Neural cell (in vitro differentiated cells): ENCODE measurements around the gene LIX1L. TPM values are rescaled to one million over a fixed set of nuclear protein-coding genes. Genes with fewer than 3 reads are reported as not detected.

Experiments
- H2AFZ ChIP-seq: fragments of 200-600, 300-800 bp; sonication (generic), shearing (Covaris generic); 2 replicates; pipeline ENCODE4 v1.6.0; 2014; ENCODE audit warnings: low read depth, mild to moderate bottlenecking, antibody characterized with exemption, low read length, moderate library complexity
- H3F3A ChIP-seq: fragments of 200-600 bp; shearing (Covaris generic); 2 replicates; pipeline ENCODE4 v1.6.1; 2016; ENCODE audit warnings: mild to moderate bottlenecking, moderate library complexity, mixed read lengths, antibody characterized with exemption, low read length; ENCODE audit not compliant: insufficient read depth, poor library complexity, severe bottlenecking
- H3K27ac ChIP-seq: fragments of 200-600, 300-800 bp; sonication (generic), shearing (Covaris generic); 2 replicates; pipeline ENCODE4 v1.5.1; 2014; ENCODE audit warnings: mild to moderate bottlenecking, low read length, moderate library complexity
- H3K27me3 ChIP-seq: fragments of 300-800, 200-600 bp; sonication (generic), shearing (Covaris generic); 2 replicates; pipeline ENCODE4 v1.6.0; 2014; ENCODE audit warnings: mild to moderate bottlenecking, low read depth, low read length, moderate library complexity; ENCODE audit not compliant: insufficient read depth
- H3K36me3 ChIP-seq: fragments of 300-800, 200-600 bp; sonication (generic), shearing (Covaris generic); 2 replicates; pipeline ENCODE4 v1.5.1; 2014; ENCODE audit warnings: mild to moderate bottlenecking, antibody characterized with exemption, low read length, moderate library complexity; ENCODE audit not compliant: insufficient read depth
- H3K4me2 ChIP-seq: fragments of 300-800, 200-600 bp; sonication (generic), shearing (Covaris generic); 2 replicates; pipeline ENCODE4 v1.6.0; 2014; ENCODE audit warnings: mild to moderate bottlenecking, low read length
- H3K4me3 ChIP-seq: fragments of 300-800, 200-600 bp; sonication (generic), shearing (Covaris generic); 2 replicates; pipeline ENCODE4 v1.5.1; 2014; ENCODE audit warnings: mild to moderate bottlenecking, low read length, moderate library complexity
- H3K79me2 ChIP-seq: fragments of 200-600 bp; shearing (Covaris generic); replicated peaks from 2 replicates; pipeline ENCODE4 v1.6.0; 2014; ENCODE audit warnings: mild to moderate bottlenecking, low read length, moderate library complexity; ENCODE audit not compliant: insufficient read depth
- H3K9ac ChIP-seq: fragments of 300-800, 200-600 bp; sonication (generic), shearing (Covaris generic); 2 replicates; pipeline ENCODE4 v1.6.1; 2016; ENCODE audit warnings: mild to moderate bottlenecking, low read length, mixed read lengths
- H3K9me2 ChIP-seq: fragments of 200-600 bp; shearing (Covaris generic); 2 replicates; pipeline ENCODE4 v1.6.1; 2016; ENCODE audit warnings: mild to moderate bottlenecking, low read length, mixed read lengths; ENCODE audit not compliant: insufficient read depth
- H3K9me3 ChIP-seq: fragments of 200-600, 300-800 bp; sonication (generic), shearing (Covaris generic); 2 replicates; pipeline ENCODE4 v1.6.1; 2016; ENCODE audit warnings: mild to moderate bottlenecking, mixed run types, low read length, moderate library complexity, mixed read lengths
- H4K20me1 ChIP-seq: fragments of 200-600 bp; shearing (Covaris generic); 2 replicates; pipeline ENCODE4 v1.6.1; 2016; ENCODE audit warnings: mild to moderate bottlenecking, mixed run types; ENCODE audit not compliant: insufficient read depth
- EP300 ChIP-seq: fragments of 450-650 bp; conservative IDR thresholded peaks from 2 replicates; pipeline ENCODE4 v1.6.1; 2014; ENCODE audit warnings: antibody characterized with exemption, mild to moderate bottlenecking, moderate library complexity; ENCODE audit not compliant: poor library complexity, severe bottlenecking
- EZH2 ChIP-seq: fragments of 200-600, 300-800 bp; shearing (Covaris generic), sonication (generic); IDR thresholded peaks from 2 replicates; pipeline ENCODE4 v1.6.1; 2014; ENCODE audit warnings: antibody characterized with exemption, low read length, borderline replicate concordance, mild to moderate bottlenecking; ENCODE audit not compliant: insufficient read depth, poor library complexity, severe bottlenecking
- MXI1 ChIP-seq: fragments of 450-650 bp; conservative IDR thresholded peaks from 2 replicates; pipeline ENCODE4 v1.6.1; 2014; ENCODE audit warnings: antibody characterized with exemption, mild to moderate bottlenecking; ENCODE audit not compliant: poor library complexity, severe bottlenecking
- POLR2AphosphoS5 ChIP-seq: IDR thresholded peaks from 2 replicates; pipeline ENCODE4 v1.6.1; 2012
- RAD21 ChIP-seq: fragments of 450-650 bp; conservative IDR thresholded peaks from 2 replicates; pipeline ENCODE4 v1.6.1; 2014; ENCODE audit warnings: antibody characterized with exemption, mild to moderate bottlenecking, moderate library complexity
- REST ChIP-seq: IDR thresholded peaks from 2 replicates; pipeline ENCODE4 v1.6.1; 2012; ENCODE audit warnings: borderline replicate concordance
- SMC3 ChIP-seq: fragments of 450-650 bp; conservative IDR thresholded peaks from 2 replicates; pipeline ENCODE4 v1.6.1; 2014; ENCODE audit warnings: antibody characterized with exemption, mild to moderate bottlenecking, moderate library complexity; ENCODE audit not compliant: poor library complexity
- TAF1 ChIP-seq: IDR thresholded peaks from 2 replicates; pipeline ENCODE4 v1.6.1; 2012; ENCODE audit warnings: low read depth
- polyA plus RNA-seq: library from polyadenylated mRNA; depleted of rRNA; stranded (reverse); fragments of >200 nt; gene quantifications from 2 replicates; pipeline ENCODE4 v1.2.3, GENCODE V29; 2014
- TF ChIP-seq, protein P1 (sequence below): fragments of 450-650 bp; IDR thresholded peaks from 2 replicates; pipeline ENCODE4 v1.5.1; 2014; ENCODE audit warnings: antibody characterized with exemption, mild to moderate bottlenecking, moderate library complexity; ENCODE audit not compliant: poor library complexity, severe bottlenecking

LIX1L gene
- polyA plus RNA-seq, 1 donor from 2014 or later, result 17.0 TPM

DNA sequence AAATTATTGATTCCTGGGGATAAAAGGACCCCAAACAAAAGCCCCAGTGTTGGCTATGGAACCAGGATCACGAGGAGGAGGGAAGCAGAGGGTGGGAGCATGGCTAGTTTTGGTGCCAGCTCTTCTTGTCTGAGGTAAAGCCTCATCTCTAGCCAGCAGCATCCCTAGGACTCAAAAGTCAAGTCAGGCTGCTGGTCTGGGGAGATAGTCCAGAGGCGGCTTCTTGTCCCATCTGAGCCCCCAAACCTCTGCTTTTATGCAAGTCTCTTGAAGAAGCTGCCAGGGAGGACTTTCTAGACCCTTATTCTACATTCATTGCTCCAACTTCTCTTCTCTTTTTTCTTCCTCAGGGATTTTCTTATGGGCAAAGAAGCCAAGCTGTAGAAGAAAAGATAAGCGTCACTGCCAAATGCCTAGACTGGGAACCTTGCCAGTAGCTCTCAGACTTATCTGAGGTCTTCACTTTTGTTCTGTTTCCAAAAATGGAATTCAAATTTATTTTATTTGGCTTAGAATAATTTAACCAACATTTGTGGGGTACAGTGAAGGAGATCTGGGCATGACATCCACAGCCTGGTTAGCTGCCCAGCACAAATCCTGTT, 65.2 kb downstream of the LIX1L start:
- no peak overlapping the region for H3K4me2 ChIP-seq
- no peaks in the 10 kb centered on the region for H4K20me1 ChIP-seq
- H3K27me3 ChIP-seq, result no peaks in the 10 kb centered on the region
- H3K36me3 ChIP-seq, result no peaks in the 10 kb centered on the region
- H3K9me2 ChIP-seq, result no peaks in the 10 kb centered on the region
- TF ChIP-seq EP300, result no peak
- TF ChIP-seq SMC3, result no peak
- TF ChIP-seq POLR2AphosphoS5, result no peak
- TF ChIP-seq EZH2, result no peak
- TF ChIP-seq, protein P1, sequence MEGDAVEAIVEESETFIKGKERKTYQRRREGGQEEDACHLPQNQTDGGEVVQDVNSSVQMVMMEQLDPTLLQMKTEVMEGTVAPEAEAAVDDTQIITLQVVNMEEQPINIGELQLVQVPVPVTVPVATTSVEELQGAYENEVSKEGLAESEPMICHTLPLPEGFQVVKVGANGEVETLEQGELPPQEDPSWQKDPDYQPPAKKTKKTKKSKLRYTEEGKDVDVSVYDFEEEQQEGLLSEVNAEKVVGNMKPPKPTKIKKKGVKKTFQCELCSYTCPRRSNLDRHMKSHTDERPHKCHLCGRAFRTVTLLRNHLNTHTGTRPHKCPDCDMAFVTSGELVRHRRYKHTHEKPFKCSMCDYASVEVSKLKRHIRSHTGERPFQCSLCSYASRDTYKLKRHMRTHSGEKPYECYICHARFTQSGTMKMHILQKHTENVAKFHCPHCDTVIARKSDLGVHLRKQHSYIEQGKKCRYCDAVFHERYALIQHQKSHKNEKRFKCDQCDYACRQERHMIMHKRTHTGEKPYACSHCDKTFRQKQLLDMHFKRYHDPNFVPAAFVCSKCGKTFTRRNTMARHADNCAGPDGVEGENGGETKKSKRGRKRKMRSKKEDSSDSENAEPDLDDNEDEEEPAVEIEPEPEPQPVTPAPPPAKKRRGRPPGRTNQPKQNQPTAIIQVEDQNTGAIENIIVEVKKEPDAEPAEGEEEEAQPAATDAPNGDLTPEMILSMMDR, result no peak
- no peak for TF ChIP-seq RAD21
- no peak for TF ChIP-seq REST
- TF ChIP-seq TAF1, result no peak
- no peak for TF ChIP-seq MXI1
- no peaks in the 10 kb centered on the region for H3K9me3 ChIP-seq
- no peak overlapping the region for H3K9ac ChIP-seq
- no peaks in the 10 kb centered on the region for H3F3A ChIP-seq
- no peak overlapping the region for H3K27ac ChIP-seq
- no peak overlapping the region for H2AFZ ChIP-seq
- H3K79me2 ChIP-seq, result no peaks in the 10 kb centered on the region
- no peak overlapping the region for H3K4me3 ChIP-seq

DNA sequence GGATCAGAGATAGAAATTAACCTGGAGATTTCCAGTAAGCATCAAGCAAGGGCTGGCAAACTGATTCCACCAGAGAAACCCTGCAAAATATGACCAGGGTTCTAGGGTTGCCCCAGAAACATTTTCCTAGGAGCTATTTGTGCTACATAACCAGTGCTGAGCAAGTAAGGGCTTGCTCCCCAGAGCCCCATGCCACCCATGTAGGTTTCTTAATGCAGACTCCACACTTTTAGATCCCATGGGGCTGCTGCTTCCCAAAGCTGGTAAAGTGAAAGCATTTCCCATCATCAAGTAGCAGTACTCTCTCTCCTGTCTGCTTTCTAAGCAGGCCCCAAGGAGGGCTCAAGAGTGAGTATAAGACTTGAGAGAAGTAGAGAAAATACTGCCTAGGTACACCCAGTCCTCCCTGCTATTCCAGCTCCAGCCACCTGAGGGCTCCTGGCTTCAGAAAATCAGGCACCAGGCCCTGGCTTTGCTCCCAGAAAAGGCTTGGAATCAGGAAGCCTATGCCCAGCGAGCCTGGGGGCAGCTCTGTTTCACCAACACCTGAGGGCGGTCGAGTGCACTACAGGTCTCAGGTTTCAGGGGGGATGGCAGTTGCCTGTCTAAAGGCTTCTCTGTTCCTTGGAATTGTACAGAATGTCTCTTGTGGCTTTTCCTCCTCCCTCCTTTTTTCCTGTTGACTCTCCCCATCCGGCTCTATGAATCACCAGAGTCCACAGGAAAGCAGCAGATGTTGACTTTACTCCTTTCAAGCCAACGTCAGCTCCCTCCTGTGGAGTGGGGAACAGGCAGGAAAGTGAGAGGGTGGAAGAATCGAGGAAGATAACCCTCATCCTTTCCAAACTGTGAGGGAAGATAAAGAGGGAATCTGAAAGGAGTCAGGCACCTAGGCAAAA, 66.0 kb downstream of the LIX1L start:
- Histone ChIP-seq H3K4me3 (no peak overlapping the region), H3K79me2 (no peaks in the 10 kb centered on the region), H3F3A (no peaks in the 10 kb centered on the region), H3K9ac (no peak overlapping the region), H3K36me3 (no peaks in the 10 kb centered on the region), H4K20me1 (no peaks in the 10 kb centered on the region), H2AFZ (no peak overlapping the region), H3K27me3 (no peaks in the 10 kb centered on the region), H3K9me3 (no peaks in the 10 kb centered on the region), H3K4me2 (no peak overlapping the region), H3K9me2 (no peaks in the 10 kb centered on the region), H3K27ac (no peak overlapping the region)
- TF ChIP-seq EZH2 (no peak), SMC3 (peak; percentile 95), MXI1 (no peak), RAD21 (peak; percentile 91)
- TF ChIP-seq, protein P1, result peak; percentile 97
